Lower lobe of right lung (tissue), 1 donor: Measurements from ENCODE around the gene GOLGA8T. TPM values are rescaled to one million over a fixed set of nuclear protein-coding genes. Genes with fewer than 3 reads are reported as not detected.

Source experiments
- total RNA-seq: library from RNA; stranded (reverse); fragmentation: NEBNext Ultra II Directional; extraction: Animal tissue kit (Norgen Biotek cat#: 25700); gene quantifications from one replicate; pipeline ENCODE4 v1.2.1, GENCODE V29; 2021
- donor health status: DM: no; HTN: yes; CAD: no; lungs with severe emphysema.

The GOLGA8T gene
- total RNA-seq, 1 donor from 2014 or later, result not detected

Other genes starting within 250 kb of the GOLGA8T start
- 0.59 TPM for gene GOLGA8J, start 52.1 kb upstream of the GOLGA8T start, total RNA-seq